Measurements from ENCODE around the gene SLC39A7. TPM values are rescaled to one million over a fixed set of nuclear protein-coding genes. Genes with fewer than 3 reads are reported as not detected.

SLC39A7 gene
- total and polyA plus RNA-seq, 2 of the 4 experiments (the other 2 are of a cell fraction), result 135 to 208 TPM

GRCh38 chr6:33168639-33169038 lies 32.0 kb upstream of the SLC39A7 start:
- WGBS, 2 experiments (ENCODE audit: extremely low coverage in 2 of 2, insufficient read length in 1 of 2), result 20% methylated on average over 2 of the region's 5 CpGs; no CpG with 5 or more reads in 1 of the 2 experiments
- CTCF ChIA-PET, result no interaction called here
- BruUV-seq (replicated peaks), result no TSS peak

More at GRCh38 chr6:33168639-33169038, 32.0 kb upstream of the SLC39A7 start:
- H3K18ac ChIP-seq (ENCODE audit: low read depth, low read length), result no peak overlapping the region
- H3K56ac ChIP-seq (ENCODE audit: extremely low read depth, insufficient read depth, low read length), result no peak overlapping the region
- in situ Hi-C loops (cut with MboI; ENCODE audit: low sequenced_read_pairs) (loop anchor here (10.0 kb wide), 1 partner anchor 154 kb away; no protein-coding TSS in a partner anchor), dilution Hi-C loops (cut with HindIII; ENCODE audit: low sequenced_read_pairs, unreplicated experiment) (no loop called here), intact Hi-C loops (cut with micrococcal nuclease) (no loop called here)
- no peak overlapping the region for H3K4me2 ChIP-seq (ENCODE audit: low read depth, low read length)
- no peak overlapping the region for H3K27ac ChIP-seq (ENCODE audit: insufficient read depth, low read length)
- H3K23ac ChIP-seq (ENCODE audit: low read depth, low read length), result no peak overlapping the region
- no peak overlapping the region for H4K91ac ChIP-seq (ENCODE audit: insufficient read depth, low read depth, low read length)
- H3K4ac ChIP-seq (ENCODE audit: low read depth, low read length), result no peak overlapping the region
- no peak overlapping the region for H2AK9ac ChIP-seq (replicated peaks; ENCODE audit: low read depth, low read length, poor library complexity)
- no peak overlapping the region for H4K8ac ChIP-seq (ENCODE audit: low read depth in 2 of 2, low read length in 2 of 2)
- H3K9me1 ChIP-seq (ENCODE audit: insufficient read depth, low read length), result no peaks in the 10 kb centered on the region
- H2AK5ac ChIP-seq (ENCODE audit: low read depth, low read length), result no peak overlapping the region
- DNase-seq (no peak), ATAC-seq (ENCODE audit: low read depth) (no peak)
- TF ChIP-seq POLR2A (IDR thresholded peaks at IDR 0.05; ENCODE audit: low read depth, low read length) (no peak), SMC3 (IDR thresholded peaks at IDR 0.05; ENCODE audit: low read depth, low read length) (no peak), MXI1 (IDR thresholded peaks at IDR 0.05; ENCODE audit: borderline replicate concordance, low read depth, low read length) (no peak), CHD1 (IDR thresholded peaks at IDR 0.05; ENCODE audit: low read depth, low read length) (no peak), RAD21 (IDR thresholded peaks at IDR 0.05; ENCODE audit: low read length) (no peak), ELK1 (IDR thresholded peaks at IDR 0.05; ENCODE audit: borderline replicate concordance, low read depth, low read length) (no peak), RCOR1 (IDR thresholded peaks at IDR 0.05; ENCODE audit: insufficient replicate concordance, low read length) (no peak), FOS (IDR thresholded peaks at IDR 0.05; ENCODE audit: low read depth, low read length) (no peak), BHLHE40 (IDR thresholded peaks at IDR 0.05; ENCODE audit: low read depth, low read length) (no peak), CEBPB (IDR thresholded peaks at IDR 0.05; ENCODE audit: low read depth, low read length) (no peak), MAFK (IDR thresholded peaks at IDR 0.05; ENCODE audit: low read depth, low read length) (no peak)
- POLR2A ChIA-PET (ENCODE audit: unreplicated experiment), result no interaction called here
- H2BK15ac ChIP-seq (ENCODE audit: low read depth, low read length), result no peak overlapping the region
- no peaks in the 10 kb centered on the region for H3K79me1 ChIP-seq (ENCODE audit: low read depth in 1 of 2, low read length in 2 of 2)
- peaks cover 7% of the 10 kb centered on the region for H3K27me3 ChIP-seq (ENCODE audit: control insufficient read depth, insufficient read depth, low read length)
- H4K20me1 ChIP-seq (ENCODE audit: insufficient read depth, low read length), result no peaks in the 10 kb centered on the region
- H3K4me1 ChIP-seq (ENCODE audit: control insufficient read depth, insufficient read depth, low read length), result no peaks in the 10 kb centered on the region
- H2AFZ ChIP-seq (replicated peaks; ENCODE audit: low read length, poor library complexity), result no peak overlapping the region
- H2BK20ac ChIP-seq (ENCODE audit: low read depth, low read length), result no peak overlapping the region
- no peak overlapping the region for H3K9ac ChIP-seq (ENCODE audit: low read depth, low read length)
- no peak overlapping the region for H3K14ac ChIP-seq (replicated peaks; ENCODE audit: low read depth, low read length)
- no peaks in the 10 kb centered on the region for H3K36me3 ChIP-seq (ENCODE audit: control insufficient read depth, insufficient read depth, low read length)
- H4K5ac ChIP-seq (ENCODE audit: low read depth, low read length), result no peak overlapping the region
- no peaks in the 10 kb centered on the region for H3K9me3 ChIP-seq (ENCODE audit: control insufficient read depth, insufficient read depth, low read length)
- H3K4me3 ChIP-seq (ENCODE audit: insufficient read depth, low read depth, low read length), result no peak overlapping the region
- no peak overlapping the region for H2BK120ac ChIP-seq (ENCODE audit: low read depth, low read length)
- no peak overlapping the region for H2BK5ac ChIP-seq (ENCODE audit: low read depth, low read length, poor library complexity, severe bottlenecking)

All from IMR-90 (cell line).